Sigmoid colon (tissue), 4 donors: Measurements from ENCODE around the gene CSRP1.

Experiments used
- EP300 ChIP-seq, 4 donors: sonication (generic); formaldehyde crosslinking; IDR thresholded peaks; one replicate each; pipeline ENCODE4 v1.6.1; 2017; ENCODE audit warnings: antibody characterized with exemption in 4 of 4
- POLR2A ChIP-seq, 2 donors: fragments of 450-650 bp; IDR thresholded peaks; one replicate each; pipeline ENCODE4 v1.6.1; 2016; ENCODE audit warnings: antibody characterized with exemption in 2 of 2, mild to moderate bottlenecking in 2 of 2, moderate library complexity in 2 of 2
- POLR2AphosphoS5 ChIP-seq, 4 donors: sonication (generic); formaldehyde crosslinking; IDR thresholded peaks; one replicate each; pipeline ENCODE4 v1.6.1; 2017; ENCODE audit warnings: antibody characterized with exemption in 4 of 4
- TF ChIP-seq, protein P1 (sequence below), 4 experiments: fragments of 450-650 bp in 3 of 4; fragments of 200-600 bp in 1 of 4; IDR thresholded peaks; one replicate each; pipeline ENCODE4 v1.5.1; 2016 to 2019; ENCODE audit warnings: antibody characterized with exemption in 4 of 4, mild to moderate bottlenecking in 3 of 4, moderate library complexity in 2 of 4

DNA sequence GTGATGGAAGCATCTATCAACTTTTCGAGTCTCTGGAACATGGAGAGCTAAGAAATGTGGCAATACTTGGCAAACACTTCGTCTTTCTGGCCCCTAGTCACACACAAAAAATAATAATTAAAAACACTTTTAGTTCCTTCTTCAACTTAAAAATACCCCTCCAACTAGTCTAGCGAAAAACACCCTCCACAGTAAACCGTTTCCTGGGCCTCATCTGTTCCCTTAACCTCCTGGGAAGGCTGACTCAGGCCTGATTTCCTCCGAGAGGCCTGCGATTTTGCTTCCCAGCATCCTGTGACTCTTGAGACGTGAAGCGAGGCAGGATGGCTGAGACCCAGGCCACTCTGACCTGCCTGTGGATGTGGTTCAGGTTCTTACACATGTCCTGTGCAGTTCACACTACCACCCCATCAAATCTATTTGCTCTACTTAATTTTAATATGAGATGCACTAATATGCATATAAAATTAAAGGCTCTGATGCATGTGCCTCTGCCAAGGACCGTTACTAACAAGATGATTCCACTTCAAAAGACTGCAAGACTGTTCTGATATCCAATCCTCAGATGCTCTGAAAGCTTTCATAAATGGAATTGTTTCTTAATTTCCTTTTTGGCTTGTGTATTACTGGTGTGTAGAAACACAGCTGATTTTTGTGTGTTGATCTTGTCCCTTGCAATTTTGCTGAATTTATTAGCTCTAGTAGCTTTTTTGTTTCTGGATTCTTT, 35.5 kb upstream of the CSRP1 start:
- TF ChIP-seq, protein P1, sequence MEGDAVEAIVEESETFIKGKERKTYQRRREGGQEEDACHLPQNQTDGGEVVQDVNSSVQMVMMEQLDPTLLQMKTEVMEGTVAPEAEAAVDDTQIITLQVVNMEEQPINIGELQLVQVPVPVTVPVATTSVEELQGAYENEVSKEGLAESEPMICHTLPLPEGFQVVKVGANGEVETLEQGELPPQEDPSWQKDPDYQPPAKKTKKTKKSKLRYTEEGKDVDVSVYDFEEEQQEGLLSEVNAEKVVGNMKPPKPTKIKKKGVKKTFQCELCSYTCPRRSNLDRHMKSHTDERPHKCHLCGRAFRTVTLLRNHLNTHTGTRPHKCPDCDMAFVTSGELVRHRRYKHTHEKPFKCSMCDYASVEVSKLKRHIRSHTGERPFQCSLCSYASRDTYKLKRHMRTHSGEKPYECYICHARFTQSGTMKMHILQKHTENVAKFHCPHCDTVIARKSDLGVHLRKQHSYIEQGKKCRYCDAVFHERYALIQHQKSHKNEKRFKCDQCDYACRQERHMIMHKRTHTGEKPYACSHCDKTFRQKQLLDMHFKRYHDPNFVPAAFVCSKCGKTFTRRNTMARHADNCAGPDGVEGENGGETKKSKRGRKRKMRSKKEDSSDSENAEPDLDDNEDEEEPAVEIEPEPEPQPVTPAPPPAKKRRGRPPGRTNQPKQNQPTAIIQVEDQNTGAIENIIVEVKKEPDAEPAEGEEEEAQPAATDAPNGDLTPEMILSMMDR (IDR thresholded peaks at IDR 0.05), result no peak
- TF ChIP-seq POLR2A (IDR thresholded peaks at IDR 0.05) (no peak), EP300 (IDR thresholded peaks at IDR 0.05) (no peak), POLR2AphosphoS5 (IDR thresholded peaks at IDR 0.05) (peak in 1 of 4 donors; percentile 38)
